GM12878 (cell line): ENCODE measurements around the gene ATP13A2.

Experiments
- BCLAF1 ChIP-seq: fragments of 450-650 bp; IDR thresholded peaks from 2 replicates; pipeline ENCODE4 v1.6.1; 2017; ENCODE audit warnings: antibody characterized with exemption, mild to moderate bottlenecking, moderate library complexity
- CEBPB ChIP-seq, 2 experiments: fragments of 150-350 bp in 1 of 2; IDR thresholded peaks; 2 replicates each; pipeline ENCODE4 v1.6.1; 2012 to 2014; ENCODE audit warnings: low read depth in 2 of 2, low read length in 2 of 2, borderline replicate concordance in 1 of 2, inconsistent platforms in 1 of 2
- CEBPZ ChIP-seq: fragments of 150-350 bp; IDR thresholded peaks from 2 replicates; pipeline ENCODE4 v1.6.1; 2016; ENCODE audit warnings: low read depth, low read length
- CHD4 ChIP-seq: fragments of 200-600 bp; sonication (generic); IDR thresholded peaks from 2 replicates; pipeline ENCODE4 v1.6.1; 2016; ENCODE audit warnings: mild to moderate bottlenecking
- CTCF ChIP-seq, 3 experiments: IDR thresholded peaks in 2 of 3; conservative IDR thresholded peaks in 1 of 3; 2 replicates each; pipeline ENCODE4 v1.5.1; 2011; ENCODE audit warnings: low read depth in 3 of 3, low read length in 3 of 3, mild to moderate bottlenecking in 3 of 3, control low read depth in 2 of 3, moderate library complexity in 2 of 3, inconsistent platforms in 1 of 3, mixed read lengths in 1 of 3; ENCODE audit not compliant: control insufficient read depth in 2 of 3, insufficient read depth in 1 of 3; ENCODE audit errors: extremely low read depth in 1 of 3
- EGR1 ChIP-seq, 2 experiments: IDR thresholded peaks; 1 replicate in 1 of 2; 2 replicates in 1 of 2; pipeline ENCODE4 v1.6.1; 2011 to 2012; ENCODE audit warnings: low read depth in 2 of 2, low read length in 2 of 2, borderline replicate concordance in 1 of 2, mild to moderate bottlenecking in 1 of 2, moderate library complexity in 1 of 2
- ESRRA ChIP-seq: IDR thresholded peaks from 2 replicates; pipeline ENCODE4 v1.6.1; 2012; ENCODE audit warnings: mild to moderate bottlenecking, low read length, improper control_type of control experiment
- FOS ChIP-seq: IDR thresholded peaks from 3 replicates; pipeline ENCODE4 v1.6.1; 2011; ENCODE audit warnings: borderline replicate concordance; ENCODE audit not compliant: insufficient read length; ENCODE audit errors: extremely low read depth
- MAX ChIP-seq: IDR thresholded peaks from 2 replicates; pipeline ENCODE4 v1.6.1; 2012; ENCODE audit warnings: low read depth, low read length, improper control_type of control experiment
- NFIC ChIP-seq: IDR thresholded peaks from 2 replicates; pipeline ENCODE4 v1.6.1; 2012; ENCODE audit warnings: low read depth, mild to moderate bottlenecking, inconsistent platforms, low read length, moderate library complexity
- NFYA ChIP-seq: IDR thresholded peaks from 2 replicates; pipeline ENCODE4 v1.6.1; 2011; ENCODE audit warnings: low read depth, mild to moderate bottlenecking, low read length, improper control_type of control experiment, borderline replicate concordance
- POLR2AphosphoS2 ChIP-seq: IDR thresholded peaks from 2 replicates; pipeline ENCODE4 v1.6.1; 2011; ENCODE audit warnings: low read depth, mild to moderate bottlenecking, low read length, improper control_type of control experiment, moderate library complexity
- PRDM15 ChIP-seq: fragments of 450-650 bp; formaldehyde crosslinking; IDR thresholded peaks from 2 replicates; pipeline ENCODE4 v1.4.0; 2020; ENCODE audit warnings: mild to moderate bottlenecking, moderate library complexity
- TARDBP ChIP-seq: IDR thresholded peaks from 2 replicates; pipeline ENCODE4 v1.6.1; 2016; ENCODE audit warnings: borderline replicate concordance

- no peak for TF ChIP-seq CEBPZ
- no peak for TF ChIP-seq CHD4
- TF ChIP-seq FOS = no peak
- TF ChIP-seq CEBPB (IDR thresholded peaks at IDR 0.05; ENCODE audit: borderline replicate concordance in 1 of 2, low read depth in 2 of 2, low read length in 2 of 2) = no peak
- TF ChIP-seq MAX = no peak
- TF ChIP-seq POLR2AphosphoS2 = no peak
- no peak for TF ChIP-seq NFIC
- TF ChIP-seq BCLAF1 = no peak
- TF ChIP-seq NFYA = no peak
- TF ChIP-seq PRDM15 (CRISPR knock-in tag) = no peak
- no peak for TF ChIP-seq ESRRA
- no peak for TF ChIP-seq EGR1 (IDR thresholded peaks at IDR 0.05; ENCODE audit: borderline replicate concordance in 1 of 2, low read depth in 2 of 2, low read length in 2 of 2)
- TF ChIP-seq CTCF (IDR thresholded peaks at IDR 0.05 in 2 of 3, conservative IDR thresholded peaks at IDR 0.05 in 1 of 3; ENCODE audit: control insufficient read depth in 2 of 3, extremely low read depth in 1 of 3, insufficient read depth in 1 of 3, low read depth in 3 of 3, low read length in 3 of 3) = no peak
- TF ChIP-seq TARDBP = no peak
Measured at GRCh38 chr1:17053086-17053684, 41.5 kb upstream of the ATP13A2 start.
